Superior temporal gyrus (tissue), 1 donor: ENCODE data around the gene VPS4B.
"Not testable (repeated sequence)": the region's sequence is repeated elsewhere in the genome, so short reads cannot be mapped to it uniquely, and the experiment has no call there.

Experiments
- DNase-seq: peaks from one replicate; pipeline ENCODE4 v3.0.0-alpha.2; 2016; ENCODE audit errors: extremely low spot score

VPS4B gene

DNA sequence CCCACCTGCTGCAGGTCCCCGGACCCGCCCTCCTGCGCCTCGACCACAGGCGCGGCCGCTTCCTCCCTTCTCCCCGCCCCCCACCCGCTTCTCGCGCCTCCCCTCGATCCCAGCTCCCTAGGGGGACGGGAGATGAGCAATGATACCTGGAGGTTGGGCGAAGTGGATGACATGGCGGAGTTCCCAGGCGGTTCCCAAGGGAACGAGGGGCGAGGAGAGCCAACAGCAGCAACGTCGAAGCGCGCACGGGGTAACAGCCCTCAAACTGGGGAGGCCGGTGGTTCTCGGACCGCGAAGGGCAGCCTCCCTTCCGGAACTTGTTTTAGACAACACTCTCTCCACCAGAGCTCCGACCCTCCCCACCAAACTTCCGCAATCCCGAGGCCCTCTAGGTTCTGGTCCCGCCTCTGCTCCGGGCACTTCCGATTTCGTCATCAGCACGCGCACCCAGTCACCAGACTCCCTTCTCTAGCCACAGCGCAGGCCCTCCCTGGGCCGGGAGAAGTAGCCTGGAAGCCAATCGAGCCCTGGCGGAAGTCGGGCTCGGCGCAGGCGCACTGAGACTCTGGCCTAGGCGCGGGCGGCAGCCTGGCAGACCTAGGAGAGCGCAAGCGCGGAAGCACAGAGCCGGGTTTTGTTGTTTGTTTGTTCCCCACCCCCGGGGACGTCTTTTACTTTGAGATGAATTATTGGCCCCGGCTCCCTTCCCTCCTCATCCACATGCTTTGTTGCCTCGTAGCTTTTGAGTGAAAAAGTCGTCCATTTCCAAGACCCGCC is at the start of gene VPS4B:
Gene VPS4B (minus strand): TSS at position 390 of the 777 bp plus-strand sequence. CDS start 217 bp downstream, at position 173.
- peak; percentile 100 for DNase-seq

- no peak for DNase-seq
Observed at GRCh38 chr18:63470751-63471150, 48.5 kb upstream of the VPS4B start.

- no peak for DNase-seq
Observed at GRCh38 chr18:63468575-63468974, 46.3 kb upstream of the VPS4B start.

DNA sequence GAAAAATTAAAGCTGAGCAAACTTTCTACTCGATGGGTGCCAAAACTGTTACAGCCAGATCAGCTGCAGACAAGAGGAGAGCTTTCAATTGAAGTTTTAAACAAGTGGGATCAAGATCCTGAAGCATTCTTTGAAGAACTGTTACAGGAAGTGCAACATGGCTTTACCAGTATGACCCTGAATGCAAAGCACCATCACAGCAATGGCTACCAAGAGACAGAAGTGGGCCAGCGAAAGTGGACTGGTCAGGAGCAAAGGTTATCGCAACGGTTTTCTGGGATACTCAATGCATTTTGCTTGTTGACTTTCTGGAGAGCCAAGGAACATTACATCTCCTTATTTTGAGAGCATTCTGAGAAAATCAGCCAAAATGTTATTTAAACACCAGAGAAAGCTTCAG is 45.4 kb upstream of the VPS4B start:
- DNase-seq = no peak

DNA sequence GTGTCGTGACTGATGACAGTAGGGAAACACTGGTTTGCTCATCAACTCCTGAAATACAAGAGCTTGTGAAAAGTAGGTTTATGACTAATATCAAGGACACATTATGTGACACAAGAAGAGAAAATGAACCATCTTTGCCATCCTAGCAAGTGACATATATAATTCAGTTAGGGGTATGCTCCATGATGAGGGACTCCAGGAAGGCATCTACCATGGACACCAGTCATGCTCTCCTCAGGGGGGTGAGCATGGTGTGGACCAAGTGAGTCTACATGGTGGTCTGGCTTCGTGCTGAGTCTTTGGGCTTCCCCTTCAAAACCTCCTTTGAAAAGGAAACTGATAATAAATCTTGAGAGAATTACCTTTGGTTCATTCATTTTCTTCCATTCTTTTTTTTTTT is 42.8 kb upstream of the VPS4B start:
- no peak for DNase-seq

DNA sequence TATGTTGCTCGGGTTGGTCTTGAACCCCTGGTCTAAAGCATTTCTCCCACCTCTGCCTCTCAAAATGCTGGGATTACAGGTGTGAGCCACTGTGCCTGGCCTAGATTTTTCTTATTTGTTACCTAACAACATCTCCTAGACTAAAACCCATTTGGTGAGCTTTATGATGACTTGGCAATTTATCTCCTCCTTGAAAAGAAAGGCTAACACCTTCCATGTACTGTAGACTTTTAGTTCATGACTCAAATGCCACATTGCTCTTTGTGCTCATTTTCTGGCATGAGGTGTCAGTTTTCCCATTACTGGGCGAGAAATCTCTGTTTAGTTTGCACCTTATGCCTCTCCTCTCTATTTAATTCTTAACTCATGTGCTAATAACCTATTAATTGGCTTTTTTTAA is 42.2 kb upstream of the VPS4B start:
- no peak for DNase-seq

- no peak for DNase-seq
Observed at GRCh38 chr18:63460414-63460813, 38.1 kb upstream of the VPS4B start.

GRCh38 chr18:63457977-63458376 is 35.7 kb upstream of the VPS4B start:
- no peak for DNase-seq

GRCh38 chr18:63454497-63454896 is 32.2 kb upstream of the VPS4B start:
- no peak for DNase-seq

GRCh38 chr18:63452751-63453150 is 30.5 kb upstream of the VPS4B start:
- DNase-seq = not testable (repeated sequence)

DNA sequence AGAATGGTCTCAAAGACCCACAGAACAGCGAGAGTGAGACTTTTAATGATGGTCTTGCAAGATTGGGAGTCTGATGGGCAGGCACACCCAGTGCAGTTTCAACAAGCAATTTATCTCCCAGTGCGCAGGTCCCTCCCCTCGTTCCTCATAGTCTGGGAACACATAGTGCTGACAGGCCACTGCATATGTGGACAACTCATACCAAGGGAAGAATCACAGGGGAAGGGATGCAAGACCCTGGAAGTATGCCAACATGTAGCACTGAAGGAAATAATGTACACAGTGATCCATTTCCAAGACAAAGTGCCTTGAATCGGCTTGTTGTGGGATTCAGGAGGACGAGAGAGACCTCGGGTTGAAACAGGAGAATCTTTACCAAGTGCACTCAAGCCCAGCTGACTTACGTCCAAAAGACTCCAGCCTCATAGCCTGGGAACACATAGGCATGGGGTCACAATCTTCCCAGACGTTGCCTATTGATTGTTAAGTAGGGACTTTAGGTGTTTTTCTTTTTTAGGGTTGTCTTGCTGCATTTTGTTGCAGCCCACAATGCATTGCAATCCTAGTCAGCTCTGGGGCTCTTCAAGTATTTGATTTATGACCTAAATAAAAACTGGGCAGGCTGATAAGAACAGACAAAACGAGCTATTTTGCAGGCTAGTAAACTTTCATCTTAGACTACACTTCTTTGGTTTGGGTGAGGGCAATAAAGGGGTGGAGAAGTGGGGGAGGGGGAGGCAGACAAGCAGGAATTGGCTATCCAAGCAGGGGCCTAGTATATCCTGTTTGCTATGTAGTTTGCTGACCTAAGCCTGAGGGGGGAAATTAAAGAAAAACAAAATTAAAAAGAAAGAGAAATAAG is 29.8 kb upstream of the VPS4B start:
- DNase-seq = no peak

DNA sequence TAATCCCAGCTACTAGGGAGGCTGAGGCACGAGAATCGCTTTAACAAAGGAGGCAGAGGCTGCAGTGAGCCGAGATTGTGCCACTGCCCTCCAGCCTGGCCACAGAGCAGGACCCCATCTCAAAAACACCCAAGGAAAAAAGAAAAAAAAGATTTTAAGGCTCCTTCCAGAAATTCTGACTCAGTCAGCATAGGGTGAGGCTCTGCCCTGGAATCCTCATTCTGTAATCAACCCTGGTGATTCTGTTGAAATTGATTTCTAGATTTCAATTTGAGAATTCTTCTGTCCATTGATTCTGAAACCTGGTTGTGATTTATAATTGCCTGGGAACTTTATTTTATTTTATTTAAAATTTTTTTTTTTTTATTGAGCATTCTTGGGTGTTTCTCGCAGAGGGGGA is 27.1 kb upstream of the VPS4B start:
- DNase-seq = no peak

GRCh38 chr18:63447066-63447465 is 24.8 kb upstream of the VPS4B start:
- DNase-seq = no peak

- DNase-seq = no peak
Observed at GRCh38 chr18:63446266-63446665, 24.0 kb upstream of the VPS4B start.

GRCh38 chr18:63445037-63445436 is 22.8 kb upstream of the VPS4B start:
- no peak for DNase-seq

- DNase-seq = no peak
Observed at GRCh38 chr18:63444580-63444979, 22.3 kb upstream of the VPS4B start.

DNA sequence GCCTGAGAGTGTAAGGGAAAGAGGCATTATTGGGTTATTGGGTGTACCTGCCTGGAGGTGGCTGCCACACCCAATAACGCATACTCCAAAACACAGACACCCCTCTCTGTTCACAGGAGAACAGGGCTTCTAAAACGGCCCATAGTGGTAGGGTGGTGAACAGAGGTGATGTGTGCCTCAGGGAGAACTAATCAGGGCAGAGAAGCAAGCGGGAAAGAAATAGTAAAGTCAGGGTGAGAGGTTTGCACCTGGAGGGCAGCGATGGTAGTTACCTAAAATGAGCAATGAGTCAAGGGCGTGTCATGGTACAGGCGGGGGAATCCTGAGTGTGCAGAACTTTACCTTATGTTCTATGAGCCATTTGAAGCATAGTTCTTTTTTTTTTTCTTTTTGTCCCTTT is 21.6 kb upstream of the VPS4B start:
- DNase-seq = no peak

DNA sequence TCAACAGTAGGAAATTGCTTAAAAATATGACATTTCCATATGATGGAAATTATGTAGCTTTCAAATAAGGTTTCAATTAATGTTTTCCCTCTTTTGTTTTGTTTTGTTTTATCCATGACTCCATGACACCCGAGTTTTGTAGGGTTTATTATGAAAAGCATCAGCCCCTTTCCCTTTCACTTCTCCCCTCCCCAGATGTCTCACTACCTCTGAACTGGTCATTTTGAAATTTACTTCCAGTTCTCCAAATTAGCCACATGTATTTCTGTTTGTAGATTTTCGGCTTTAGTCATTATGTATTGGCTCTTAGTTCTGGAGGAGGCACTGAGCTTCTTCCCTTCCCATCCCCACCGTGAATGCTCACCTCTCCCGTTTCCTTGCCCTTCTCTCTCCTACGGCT is 18.6 kb upstream of the VPS4B start:
- DNase-seq = no peak

GRCh38 chr18:63440219-63440618 is 17.9 kb upstream of the VPS4B start:
- no peak for DNase-seq

DNA sequence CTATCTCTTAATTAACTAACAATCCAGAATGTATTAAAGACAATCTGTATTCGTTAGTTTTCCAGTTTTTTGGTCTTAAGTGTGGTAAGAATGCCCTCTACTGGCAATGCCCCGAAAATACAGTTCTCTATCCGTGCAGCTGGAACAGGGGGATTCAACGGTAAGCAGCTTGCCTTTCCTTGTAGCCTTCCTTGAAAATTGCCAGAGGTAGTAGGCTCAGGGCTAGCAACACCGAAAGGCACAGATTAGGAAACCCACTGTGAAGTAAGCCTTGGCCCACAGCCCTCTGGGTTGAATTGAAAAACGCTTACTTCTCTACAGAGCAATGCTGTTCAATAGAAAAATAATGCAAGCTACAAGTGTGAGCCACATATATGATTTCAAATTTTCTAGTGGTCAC is 17.1 kb upstream of the VPS4B start:
- DNase-seq = peak; percentile 87

DNA sequence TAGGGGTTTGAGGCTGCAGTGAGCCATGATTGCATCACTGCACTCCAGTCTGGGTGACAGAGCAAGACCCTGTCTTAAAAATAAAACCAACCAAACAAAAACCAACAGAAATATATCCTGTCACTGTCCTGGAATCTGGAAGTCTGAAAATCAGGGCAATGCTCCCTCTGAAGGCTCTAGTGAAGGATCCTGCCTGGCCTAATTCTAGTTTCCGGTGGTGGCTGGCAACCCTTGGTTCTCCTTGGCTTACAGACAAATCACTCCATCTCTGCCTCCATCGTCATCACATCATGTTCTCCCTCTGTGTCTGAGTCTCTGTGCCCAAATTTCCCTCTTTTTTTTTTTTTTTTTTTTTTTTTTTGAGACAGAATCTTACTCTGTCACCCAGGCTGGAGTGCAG is 15.9 kb upstream of the VPS4B start:
- no peak for DNase-seq

DNA sequence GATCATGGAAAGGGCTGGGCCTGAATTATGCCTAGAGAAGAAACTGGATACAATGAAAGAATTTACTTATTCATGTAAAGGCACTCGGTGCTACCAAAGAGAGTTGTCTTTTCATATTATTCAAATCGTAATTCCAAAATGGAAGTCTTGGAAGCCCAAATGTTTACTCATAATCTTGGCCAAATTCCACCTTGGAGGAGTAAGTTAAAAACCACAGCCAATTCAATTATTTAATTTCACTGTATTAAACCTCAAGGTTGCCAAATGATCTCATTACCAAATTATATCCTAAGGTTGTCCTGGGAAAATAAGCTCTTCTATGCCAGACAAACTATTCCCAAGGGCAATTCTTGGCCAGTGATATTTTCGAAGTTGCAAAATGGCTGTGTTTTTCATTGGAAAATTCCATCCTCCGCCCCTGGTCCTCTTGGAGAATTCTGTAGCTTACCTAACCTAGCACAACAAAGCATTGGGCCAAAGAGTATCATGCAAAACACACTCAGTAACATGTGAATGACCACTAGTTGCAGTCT is 11.1 kb upstream of the VPS4B start:
- DNase-seq = no peak

DNA sequence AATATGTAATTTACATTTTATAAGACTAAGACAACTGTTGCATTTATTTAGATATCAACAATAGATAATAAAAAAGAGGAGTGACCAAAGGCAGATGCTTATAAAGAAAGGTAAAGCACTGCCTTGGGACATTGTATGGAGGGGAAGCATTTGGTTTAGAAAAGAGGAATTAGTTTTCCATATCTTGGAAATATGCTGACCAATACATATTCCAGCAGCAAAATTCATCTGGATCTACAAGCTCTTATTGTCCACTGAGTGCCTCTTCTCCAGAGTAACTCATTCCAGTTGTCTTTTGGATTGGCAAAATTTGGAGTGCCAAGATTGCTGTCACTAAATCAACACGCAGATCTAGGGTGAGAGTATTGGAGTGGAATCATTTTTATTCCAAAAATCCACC is 8.9 kb upstream of the VPS4B start:
- DNase-seq = no peak
